Measurements from ENCODE around the gene FREY1.

- no peak for TF ChIP-seq CTCF (IDR thresholded peaks at IDR 0.05)
- TF ChIP-seq POLR2AphosphoS5 (IDR thresholded peaks at IDR 0.05), result no peak
- TF ChIP-seq POLR2A (IDR thresholded peaks at IDR 0.05; ENCODE audit: low read depth), result no peak
- no peak for TF ChIP-seq EP300 (IDR thresholded peaks at IDR 0.05)
Measured at GRCh38 chr11:45933131-45933831, 26.2 kb upstream of the FREY1 start.

All from esophagus muscularis mucosa (tissue), 4 donors.